DOHH2 (cell line): Measurements from ENCODE around the gene NFATC4.
A peak's percentile ranks its signal among the peaks of the same experiment; 100 is the strongest.

Experiments
- H3F3A ChIP-seq: fragments of 200-600 bp; sonication (generic), shearing (Covaris generic); 2 replicates; pipeline ENCODE4 v1.6.0; 2016; ENCODE audit warnings: antibody characterized with exemption, mild to moderate bottlenecking; ENCODE audit not compliant: control insufficient read depth, insufficient read depth
- H3K27ac ChIP-seq: fragments of 200-600 bp; sonication (generic); 2 replicates; pipeline ENCODE4 v1.5.1; 2014; ENCODE audit warnings: low read depth, mild to moderate bottlenecking, low read length, moderate library complexity
- H3K27me3 ChIP-seq: fragments of 200-600 bp; sonication (generic); 2 replicates; pipeline ENCODE4 v1.6.1; 2014; ENCODE audit warnings: mild to moderate bottlenecking, low read length, mixed read lengths; ENCODE audit not compliant: control insufficient read depth
- H3K36me3 ChIP-seq: fragments of 200-600 bp; sonication (generic); 2 replicates; pipeline ENCODE4 v1.6.1; 2014; ENCODE audit warnings: mild to moderate bottlenecking, low read length, moderate library complexity, mixed read lengths; ENCODE audit not compliant: control insufficient read depth
- H3K4me1 ChIP-seq: fragments of 200-600 bp; sonication (generic); 2 replicates; pipeline ENCODE4 v1.6.1; 2014; ENCODE audit warnings: mild to moderate bottlenecking, low read length, mixed read lengths; ENCODE audit not compliant: control insufficient read depth
- H3K4me2 ChIP-seq: fragments of 200-600 bp; sonication (generic); 2 replicates; pipeline ENCODE4 v1.6.0; 2014; ENCODE audit warnings: mild to moderate bottlenecking, low read length, moderate library complexity
- H3K4me3 ChIP-seq: fragments of 200-600 bp; sonication (generic); 2 replicates; pipeline ENCODE4 v1.5.1; 2014; ENCODE audit warnings: mild to moderate bottlenecking, low read length, mixed read lengths
- H3K79me2 ChIP-seq: fragments of 200-600 bp; sonication (generic); 2 replicates; pipeline ENCODE4 v1.6.1; 2014; ENCODE audit warnings: mild to moderate bottlenecking, low read length, mixed read lengths; ENCODE audit not compliant: control insufficient read depth
- H3K9me2 ChIP-seq: fragments of 200-600 bp; sonication (generic); replicated peaks from 2 replicates; pipeline ENCODE4 v1.6.1; 2014; ENCODE audit warnings: mild to moderate bottlenecking, low read length, mixed read lengths; ENCODE audit not compliant: control insufficient read depth
- H3K9me3 ChIP-seq: fragments of 200-600 bp; sonication (generic); 2 replicates; pipeline ENCODE4 v1.6.1; 2014; ENCODE audit warnings: antibody characterized with exemption, low read length, mixed read lengths; ENCODE audit not compliant: control insufficient read depth, insufficient read depth
- H4K20me1 ChIP-seq: fragments of 200-600 bp; sonication (generic); 2 replicates; pipeline ENCODE4 v1.6.0; 2014; ENCODE audit warnings: low read depth, mild to moderate bottlenecking, antibody characterized with exemption, low read length, moderate library complexity; ENCODE audit not compliant: control insufficient read depth, insufficient read depth
- EZH2phosphoT487 ChIP-seq: fragments of 200-600 bp; sonication (generic); IDR thresholded peaks from 2 replicates; pipeline ENCODE4 v1.6.1; 2017; ENCODE audit warnings: borderline replicate concordance, mild to moderate bottlenecking, antibody characterized with exemption, low read length, moderate library complexity, mixed read lengths
- TF ChIP-seq, protein P1 (sequence below): fragments of 200-600 bp; sonication (generic); IDR thresholded peaks from one replicate; pipeline ENCODE4 v1.5.1; 2014; ENCODE audit warnings: antibody characterized with exemption, mild to moderate bottlenecking, low read depth, low read length; ENCODE audit not compliant: poor library complexity, severe bottlenecking

Gene NFATC4

DNA sequence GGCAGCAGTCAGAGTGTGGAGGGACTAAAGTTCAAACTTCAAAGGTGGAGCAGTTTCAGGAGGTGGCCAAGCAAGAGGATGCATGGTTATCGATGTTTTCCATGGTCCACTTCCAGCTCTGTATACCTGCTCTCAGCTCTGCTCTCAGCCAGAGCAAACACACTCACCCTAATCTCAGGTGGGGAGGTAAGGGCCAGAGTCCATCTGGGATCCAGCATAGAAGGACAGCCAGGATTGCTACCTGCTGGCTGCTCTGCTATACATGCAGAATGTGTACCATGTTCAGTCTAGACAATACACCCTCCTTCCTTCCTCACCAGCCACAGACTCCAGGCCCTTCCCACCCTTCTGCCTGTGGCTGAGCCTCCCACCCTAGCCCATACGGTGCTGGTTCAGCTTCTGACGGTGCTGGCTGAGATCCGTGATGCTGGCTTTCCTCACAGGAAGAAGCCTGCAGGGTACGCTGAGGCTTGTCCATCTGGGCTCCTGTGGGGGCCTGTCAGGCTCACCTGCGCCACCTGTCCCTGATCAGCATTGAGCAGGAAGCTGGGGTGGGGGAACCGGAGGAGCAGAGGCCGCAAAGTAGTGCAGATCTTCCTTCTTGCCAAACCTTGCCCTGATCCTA lies 59.0 kb downstream of the NFATC4 start:
- Histone ChIP-seq H3K79me2 (peaks cover 20% of the 10 kb centered on the region), H3K4me3 (no peak overlapping the region), H3K27me3 (no peaks in the 10 kb centered on the region), H4K20me1 (peaks cover 3% of the 10 kb centered on the region; the same call in 1 of the 2 replicates), H3K36me3 (peaks cover 10% of the 10 kb centered on the region), H3K9me2 (no peaks in the 10 kb centered on the region), H3K27ac (no peak overlapping the region), H3F3A (no peaks in the 10 kb centered on the region), H3K4me1 (peaks cover 55% of the 10 kb centered on the region), H3K9me3 (no peaks in the 10 kb centered on the region), H3K4me2 (no peak overlapping the region)
- TF ChIP-seq, protein P1, sequence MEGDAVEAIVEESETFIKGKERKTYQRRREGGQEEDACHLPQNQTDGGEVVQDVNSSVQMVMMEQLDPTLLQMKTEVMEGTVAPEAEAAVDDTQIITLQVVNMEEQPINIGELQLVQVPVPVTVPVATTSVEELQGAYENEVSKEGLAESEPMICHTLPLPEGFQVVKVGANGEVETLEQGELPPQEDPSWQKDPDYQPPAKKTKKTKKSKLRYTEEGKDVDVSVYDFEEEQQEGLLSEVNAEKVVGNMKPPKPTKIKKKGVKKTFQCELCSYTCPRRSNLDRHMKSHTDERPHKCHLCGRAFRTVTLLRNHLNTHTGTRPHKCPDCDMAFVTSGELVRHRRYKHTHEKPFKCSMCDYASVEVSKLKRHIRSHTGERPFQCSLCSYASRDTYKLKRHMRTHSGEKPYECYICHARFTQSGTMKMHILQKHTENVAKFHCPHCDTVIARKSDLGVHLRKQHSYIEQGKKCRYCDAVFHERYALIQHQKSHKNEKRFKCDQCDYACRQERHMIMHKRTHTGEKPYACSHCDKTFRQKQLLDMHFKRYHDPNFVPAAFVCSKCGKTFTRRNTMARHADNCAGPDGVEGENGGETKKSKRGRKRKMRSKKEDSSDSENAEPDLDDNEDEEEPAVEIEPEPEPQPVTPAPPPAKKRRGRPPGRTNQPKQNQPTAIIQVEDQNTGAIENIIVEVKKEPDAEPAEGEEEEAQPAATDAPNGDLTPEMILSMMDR = no peak
- no peak for TF ChIP-seq EZH2phosphoT487

DNA sequence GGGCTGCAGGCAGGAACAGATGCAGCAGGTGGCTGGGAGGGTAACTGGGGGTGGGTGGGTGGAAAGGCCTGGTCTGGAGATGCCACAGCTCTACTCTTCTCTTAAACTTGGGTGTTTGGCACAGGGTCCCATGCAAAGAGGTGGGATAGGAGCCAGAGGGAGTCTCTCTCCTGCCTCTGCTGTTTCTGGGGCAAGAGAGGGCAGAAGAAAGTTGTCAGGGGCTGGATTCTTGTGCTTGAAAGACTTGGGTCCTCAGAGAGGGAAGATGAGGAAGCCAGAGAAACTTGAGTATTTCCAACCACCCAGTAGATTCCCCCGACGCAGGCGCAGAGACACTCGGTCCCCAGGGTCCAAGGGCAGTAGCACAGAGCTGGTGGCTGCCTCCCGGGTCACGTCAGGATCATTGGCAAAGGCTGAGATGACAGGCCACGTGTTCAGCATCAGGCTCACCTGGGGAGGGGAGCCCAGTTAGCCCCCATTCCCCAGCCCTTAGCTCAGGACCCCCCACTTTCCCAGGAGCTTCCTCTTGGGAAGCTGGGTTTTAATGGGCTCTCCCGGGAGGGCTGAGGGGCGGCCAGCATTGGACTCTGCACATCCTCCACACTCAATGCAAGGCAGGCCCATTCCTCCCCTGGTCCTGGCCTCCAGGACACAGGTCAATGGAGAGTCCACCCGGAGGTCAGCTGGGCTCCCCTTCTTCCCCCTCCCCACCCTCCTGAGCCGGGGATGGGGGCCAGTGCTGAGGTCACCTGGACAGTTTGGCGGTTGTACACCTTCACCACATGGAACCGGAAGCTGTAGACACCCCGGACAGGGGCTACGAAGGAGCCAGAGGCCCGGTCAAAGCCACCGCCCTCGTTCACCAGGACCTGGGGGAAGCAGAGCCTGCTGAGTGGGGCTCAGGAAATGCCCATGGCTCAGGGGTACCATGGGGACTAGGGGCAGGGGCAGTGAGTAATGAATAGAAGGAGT lies 59.8 kb downstream of the NFATC4 start:
- no peak for TF ChIP-seq EZH2phosphoT487
- TF ChIP-seq, protein P1 = no peak
- Histone ChIP-seq H3K9me3 (no peaks in the 10 kb centered on the region), H3K4me3 (no peak overlapping the region), H3K79me2 (peaks cover 28% of the 10 kb centered on the region), H3K27ac (no peak overlapping the region), H3K9me2 (no peaks in the 10 kb centered on the region), H4K20me1 (peaks cover 6% of the 10 kb centered on the region; the same call in 1 of the 2 replicates), H3F3A (no peaks in the 10 kb centered on the region), H3K36me3 (peaks cover 18% of the 10 kb centered on the region), H3K4me2 (no peak overlapping the region), H3K27me3 (no peaks in the 10 kb centered on the region), H3K4me1 (peaks cover 50% of the 10 kb centered on the region)

DNA sequence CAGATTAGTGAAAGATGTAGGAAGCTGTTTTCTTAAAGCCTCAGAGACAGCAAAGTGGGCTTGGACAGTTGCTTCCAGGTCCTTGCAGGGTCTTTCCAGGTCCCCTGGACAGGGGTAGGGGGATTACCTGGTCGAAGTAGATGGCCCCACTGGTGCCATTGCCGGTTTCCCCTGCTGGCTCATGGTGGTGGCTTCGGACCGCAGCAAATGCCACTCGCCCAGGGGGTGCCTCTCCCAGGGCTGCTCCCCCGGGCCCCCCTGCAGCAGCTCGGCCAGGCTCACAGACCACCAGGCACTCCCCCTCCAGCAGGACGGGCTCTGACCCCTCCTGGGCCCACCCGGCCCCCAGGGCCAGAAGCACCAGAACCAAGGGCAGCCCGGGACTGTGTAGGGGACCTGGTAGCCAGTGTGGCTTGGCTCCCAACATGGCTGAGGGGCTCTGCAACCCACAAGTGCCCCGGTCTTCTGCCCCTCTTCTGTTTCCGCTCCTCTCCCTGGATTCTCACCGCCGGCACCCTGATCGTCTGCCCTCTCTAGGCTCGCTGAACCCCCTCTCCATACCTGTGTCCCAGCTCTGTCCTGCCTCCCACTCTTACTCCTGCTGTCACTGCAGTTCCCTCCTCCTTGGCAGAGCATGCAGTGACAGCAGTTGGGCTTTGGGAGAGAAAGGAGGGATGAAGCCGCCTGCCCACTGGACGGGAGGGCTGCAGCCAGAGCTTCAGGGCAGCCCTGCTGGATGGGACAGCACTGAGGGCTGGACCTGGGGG lies 60.8 kb downstream of the NFATC4 start:
- no peaks in the 10 kb centered on the region for H3K9me3 ChIP-seq
- H4K20me1 ChIP-seq = peaks cover 6% of the 10 kb centered on the region; the same call in 1 of the 2 replicates
- no peaks in the 10 kb centered on the region for H3K9me2 ChIP-seq
- peaks cover 29% of the 10 kb centered on the region for H3K79me2 ChIP-seq
- H3K27me3 ChIP-seq = no peaks in the 10 kb centered on the region
- TF ChIP-seq EZH2phosphoT487 = no peak
- TF ChIP-seq, protein P1 = no peak
- peak overlapping the region; percentile 94 for H3K4me3 ChIP-seq
- peaks cover 50% of the 10 kb centered on the region for H3K4me1 ChIP-seq
- no peak overlapping the region for H3K27ac ChIP-seq
- peak overlapping the region; percentile 94 for H3K4me2 ChIP-seq
- H3F3A ChIP-seq = no peaks in the 10 kb centered on the region
- H3K36me3 ChIP-seq = peaks cover 28% of the 10 kb centered on the region
